Panc1 (cell line): ENCODE results near the gene MAML3. TPM values are rescaled to one million over a fixed set of nuclear protein-coding genes. Genes with fewer than 3 reads are reported as not detected.

Experiments used
- ATAC-seq: fragments of 200-7000 bp; cut with Tn5 transposase; 2 replicates; pipeline ENCODE4 v1.9.1; 2020; ENCODE audit warnings: mild to moderate bottlenecking, moderate library complexity
- BruUV-seq: library from RNA; stranded (reverse); fragments of 400-500 nt; replicated peaks from 2 replicates; lab custom pipeline; 2021; lab: Mats Ljungman, UMichigan
- CTCF ChIA-PET: fragments of 300-600 bp; sonication (Branson Sonifier 250); formaldehyde crosslinking; loops from one replicate; lab custom pipeline; 2022; ENCODE audit warnings: antibody characterized with exemption; lab: Charles Lee
- POLR2A ChIA-PET: fragments of 300-600 bp; sonication (Branson Sonifier 250); formaldehyde crosslinking; loops from one replicate; lab custom pipeline; 2022; ENCODE audit warnings: antibody characterized with exemption; lab: Charles Lee
- DNase-seq: peaks from one replicate; pipeline ENCODE4 v3.0.0-alpha.2; 2010; ENCODE audit warnings: low read depth, low spot score
- H3K27ac ChIP-seq: 2 replicates; pipeline ENCODE4 v1.5.1; 2011; ENCODE audit warnings: mild to moderate bottlenecking, low read length, inconsistent platforms
- H3K27me3 ChIP-seq: fragments of 200-500 bp; sonication (Bioruptor generic); 2 replicates; pipeline ENCODE4 v1.6.0; 2014; ENCODE audit warnings: low read length, inconsistent platforms; ENCODE audit not compliant: control insufficient read depth, insufficient read depth
- H3K36me3 ChIP-seq: fragments of 200-500 bp; sonication (Bioruptor generic); 2 replicates; pipeline ENCODE4 v1.5.1; 2014; ENCODE audit warnings: inconsistent platforms, mild to moderate bottlenecking, low read length, moderate library complexity; ENCODE audit not compliant: control insufficient read depth, insufficient read depth
- H3K4me1 ChIP-seq: 2 replicates; pipeline ENCODE4 v1.5.1; 2011; ENCODE audit warnings: inconsistent platforms, mild to moderate bottlenecking, low read length, moderate library complexity; ENCODE audit not compliant: control insufficient read depth, insufficient read depth
- H3K4me3 ChIP-seq, 2 experiments: 2 replicates each; pipeline ENCODE4 v1.5.1; 2011 to 2012; ENCODE audit warnings: low read depth in 2 of 2, low read length in 2 of 2, mild to moderate bottlenecking in 2 of 2, inconsistent platforms in 1 of 2, moderate library complexity in 1 of 2
- H3K9me3 ChIP-seq: fragments of 200-500 bp; sonication (Bioruptor generic); 2 replicates; pipeline ENCODE4 v1.5.1; 2014; ENCODE audit warnings: low read depth, mild to moderate bottlenecking, inconsistent platforms, low read length, moderate library complexity; ENCODE audit not compliant: control insufficient read depth, insufficient read depth
- POLR2AphosphoS5 ChIP-seq: IDR thresholded peaks from 2 replicates; pipeline ENCODE4 v1.6.1; 2012; ENCODE audit warnings: mild to moderate bottlenecking, low read depth, low read length, moderate library complexity
- SIN3A ChIP-seq: IDR thresholded peaks from 2 replicates; pipeline ENCODE4 v1.6.1; 2012; ENCODE audit warnings: low read depth, mild to moderate bottlenecking, low read length, moderate library complexity, borderline replicate concordance; ENCODE audit not compliant: insufficient read depth
- TCF7L2 ChIP-seq: IDR thresholded peaks from 2 replicates; pipeline ENCODE4 v1.6.1; 2011; ENCODE audit warnings: mild to moderate bottlenecking, low read depth, low read length, inconsistent platforms
- in situ Hi-C: cut with HindIII; loops from 2 replicates; pipeline ENCODE4 v1.10.0; 2016; ENCODE audit warnings: low sequenced_read_pairs, low pct_unique_long_range_greater_than_20kb
- intact Hi-C: fragments of 100-400 bp; cut with micrococcal nuclease; formaldehyde crosslinking; loops from one replicate; pipeline ENCODE4 v1.10.0; 2022; ENCODE audit not compliant: unreplicated experiment
- total RNA-seq: library from RNA; stranded (reverse); gene quantifications from one replicate; pipeline ENCODE4 v1.2.1, GENCODE V29; 2021; ENCODE audit not compliant: unreplicated experiment
- TF ChIP-seq, protein P1 (sequence below), 2 experiments: IDR thresholded peaks; 2 replicates each; pipeline ENCODE4 v1.6.1; 2011 to 2012; ENCODE audit warnings: low read depth in 2 of 2, control low read depth in 1 of 2, low read length in 1 of 2, mild to moderate bottlenecking in 1 of 2, moderate library complexity in 1 of 2; ENCODE audit not compliant: insufficient read depth in 1 of 2

The MAML3 gene
- total RNA-seq, 1 experiment from 2014 or later: 7.7 TPM

DNA sequence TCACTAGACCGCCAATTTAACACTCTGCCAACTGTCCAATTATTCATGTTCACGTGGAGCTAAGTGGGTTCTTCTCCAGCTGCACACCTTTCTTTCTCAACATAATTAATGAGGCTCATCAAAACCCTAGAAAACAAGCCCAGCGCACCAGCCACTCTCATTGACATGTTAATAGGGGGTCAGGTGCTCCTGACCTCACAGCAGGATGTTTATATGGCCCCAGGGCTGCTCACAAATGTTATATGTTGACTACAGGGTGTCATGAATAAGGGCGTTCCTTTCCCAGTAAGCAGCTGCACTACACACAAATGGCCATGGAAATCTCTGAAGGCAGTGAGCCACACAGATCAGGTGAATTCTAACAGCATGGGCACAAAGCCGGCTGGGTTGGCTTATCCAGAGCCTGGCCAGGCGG, 278.6 kb downstream of the MAML3 start:
- Histone ChIP-seq H3K4me3 (no peak overlapping the region), H3K27me3 (no peaks in the 10 kb centered on the region), H3K9me3 (no peaks in the 10 kb centered on the region; the same call in 1 of the 2 replicates), H3K36me3 (no peaks in the 10 kb centered on the region), H3K27ac (no peak overlapping the region), H3K4me1 (no peaks in the 10 kb centered on the region; the same call in none of the 2 replicates)
- no TSS peak for BruUV-seq
- in situ Hi-C loops (no loop called here), intact Hi-C loops (no loop called here)
- TF ChIP-seq SIN3A (no peak), POLR2AphosphoS5 (no peak), TCF7L2 (no peak)
- TF ChIP-seq, protein P1, sequence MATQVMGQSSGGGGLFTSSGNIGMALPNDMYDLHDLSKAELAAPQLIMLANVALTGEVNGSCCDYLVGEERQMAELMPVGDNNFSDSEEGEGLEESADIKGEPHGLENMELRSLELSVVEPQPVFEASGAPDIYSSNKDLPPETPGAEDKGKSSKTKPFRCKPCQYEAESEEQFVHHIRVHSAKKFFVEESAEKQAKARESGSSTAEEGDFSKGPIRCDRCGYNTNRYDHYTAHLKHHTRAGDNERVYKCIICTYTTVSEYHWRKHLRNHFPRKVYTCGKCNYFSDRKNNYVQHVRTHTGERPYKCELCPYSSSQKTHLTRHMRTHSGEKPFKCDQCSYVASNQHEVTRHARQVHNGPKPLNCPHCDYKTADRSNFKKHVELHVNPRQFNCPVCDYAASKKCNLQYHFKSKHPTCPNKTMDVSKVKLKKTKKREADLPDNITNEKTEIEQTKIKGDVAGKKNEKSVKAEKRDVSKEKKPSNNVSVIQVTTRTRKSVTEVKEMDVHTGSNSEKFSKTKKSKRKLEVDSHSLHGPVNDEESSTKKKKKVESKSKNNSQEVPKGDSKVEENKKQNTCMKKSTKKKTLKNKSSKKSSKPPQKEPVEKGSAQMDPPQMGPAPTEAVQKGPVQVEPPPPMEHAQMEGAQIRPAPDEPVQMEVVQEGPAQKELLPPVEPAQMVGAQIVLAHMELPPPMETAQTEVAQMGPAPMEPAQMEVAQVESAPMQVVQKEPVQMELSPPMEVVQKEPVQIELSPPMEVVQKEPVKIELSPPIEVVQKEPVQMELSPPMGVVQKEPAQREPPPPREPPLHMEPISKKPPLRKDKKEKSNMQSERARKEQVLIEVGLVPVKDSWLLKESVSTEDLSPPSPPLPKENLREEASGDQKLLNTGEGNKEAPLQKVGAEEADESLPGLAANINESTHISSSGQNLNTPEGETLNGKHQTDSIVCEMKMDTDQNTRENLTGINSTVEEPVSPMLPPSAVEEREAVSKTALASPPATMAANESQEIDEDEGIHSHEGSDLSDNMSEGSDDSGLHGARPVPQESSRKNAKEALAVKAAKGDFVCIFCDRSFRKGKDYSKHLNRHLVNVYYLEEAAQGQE (IDR thresholded peaks at IDR 0.05; ENCODE audit: insufficient read depth in 1 of 2, low read depth in 2 of 2, low read length in 1 of 2): no peak
- no peak for DNase-seq
- ChIA-PET POLR2A (no interaction called here), CTCF (no interaction called here)
- ATAC-seq: no peak

- Histone ChIP-seq H3K36me3 (no peaks in the 10 kb centered on the region), H3K27me3 (no peaks in the 10 kb centered on the region), H3K4me1 (no peaks in the 10 kb centered on the region; the same call in none of the 2 replicates), H3K4me3 (no peak overlapping the region), H3K9me3 (no peaks in the 10 kb centered on the region; the same call in 1 of the 2 replicates), H3K27ac (no peak overlapping the region)
- intact Hi-C loops: no loop called here
- no TSS peak for BruUV-seq
- ChIA-PET POLR2A (interaction anchor here (0.7 kb wide), 1 partner anchor 113 kb away, joined by 3 read pairs; no protein-coding TSS in a partner anchor), CTCF (no interaction called here)
- DNase-seq (no peak), ATAC-seq (no peak)
- in situ Hi-C loops: no loop called here
- TF ChIP-seq, protein P1 (IDR thresholded peaks at IDR 0.05; ENCODE audit: insufficient read depth in 1 of 2, low read depth in 2 of 2, low read length in 1 of 2): no peak
- no peak for TF ChIP-seq SIN3A
Observed at GRCh38 chr4:139873111-139873860, 280.7 kb downstream of the MAML3 start.
